ENCODE data around the gene MGST3. TPM values are rescaled to one million over a fixed set of nuclear protein-coding genes. Genes with fewer than 3 reads are reported as not detected.
"Not testable (repeated sequence)": the region's sequence is repeated elsewhere in the genome, so short reads cannot be mapped to it uniquely, and the experiment has no call there.

Gene MGST3
- total and polyA plus RNA-seq, 8 donors = 46.1 to 112 (median 55.9) TPM

DNA sequence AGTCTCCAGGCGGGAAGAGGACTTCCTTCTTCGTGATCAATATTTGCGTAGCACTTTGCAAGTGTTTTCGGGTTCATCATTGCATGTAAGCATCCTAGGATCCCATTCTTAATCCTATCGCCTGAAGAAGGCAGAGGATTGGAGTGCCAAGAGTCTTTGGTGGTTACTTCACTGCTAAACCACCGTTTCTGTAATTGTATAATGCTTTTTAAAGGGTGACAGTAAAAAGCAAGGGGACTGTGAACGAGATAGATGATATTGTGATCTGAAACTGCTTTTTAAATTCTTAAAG, 67.7 kb downstream of the MGST3 start:
- Histone ChIP-seq H3K27ac (peak overlapping the region; percentile 49 to 91 (median 80)), H3K9me3 (no peaks in the 10 kb centered on the region), H3K4me3 (peak overlapping the region; percentile 41 to 92 (median 78)), H3K4me1 (peaks cover 11 to 19% (median 17%) of the 10 kb centered on the region in 3 donors), H3K27me3 (no peaks in the 10 kb centered on the region), H3K36me3 (no peaks in the 10 kb centered on the region)
- no peak for DNase-seq
- TF ChIP-seq CTCF (IDR thresholded peaks at IDR 0.05) = no peak
- 0% methylated on average over 7 of the region's 7 CpGs for WGBS, 2 donors
- no peak for FAIRE-seq
- ATAC-seq = no peak
- intact Hi-C loops (cut with DNase I) = no loop called here

DNA sequence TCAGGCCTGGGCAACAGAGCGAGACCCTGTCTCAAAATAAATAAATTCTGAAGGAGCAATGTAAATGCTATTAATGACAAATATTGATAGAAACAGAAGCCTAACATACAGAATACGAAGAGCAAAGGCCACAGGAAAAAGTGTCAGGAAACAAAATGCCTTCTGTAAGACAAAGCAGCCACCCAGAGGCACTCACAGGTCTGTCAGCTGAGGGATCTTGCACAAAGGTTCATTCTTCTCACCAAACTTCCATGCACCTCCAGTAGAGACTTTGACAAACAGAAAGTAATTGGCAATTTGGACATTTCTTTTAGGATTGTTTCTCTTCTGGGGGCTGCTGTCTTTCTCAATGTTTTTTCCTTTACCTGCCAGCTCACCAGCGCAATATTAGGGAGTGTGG, 68.5 kb downstream of the MGST3 start:
- FAIRE-seq = no peak
- H3K4me3 ChIP-seq = no peak overlapping the region
- intact Hi-C loops (cut with DNase I) = no loop called here
- peaks cover 11 to 19% (median 17%) of the 10 kb centered on the region in 3 donors for H3K4me1 ChIP-seq
- H3K36me3 ChIP-seq = no peaks in the 10 kb centered on the region
- no peak for TF ChIP-seq CTCF (IDR thresholded peaks at IDR 0.05)
- H3K27ac ChIP-seq = no peak overlapping the region
- DNase-seq = no peak
- no peaks in the 10 kb centered on the region for H3K9me3 ChIP-seq
- no peak for ATAC-seq
- no peaks in the 10 kb centered on the region for H3K27me3 ChIP-seq
- WGBS, 2 donors = 90 to 94% methylated on average over 3 of the region's 3 CpGs

GRCh38 chr1:165701922-165702321, 70.9 kb downstream of the MGST3 start:
- H3K27me3 ChIP-seq; FAIRE-seq; H3K4me3 ChIP-seq; H3K9me3 ChIP-seq; DNase-seq; intact Hi-C loops (cut with DNase I); ATAC-seq; H3K27ac ChIP-seq; H3K36me3 ChIP-seq; H3K4me1 ChIP-seq: not testable (repeated sequence)
- 86 to 97% methylated on average over 7 of the region's 7 CpGs for whole genome bisulfite sequencing, 2 donors

DNA sequence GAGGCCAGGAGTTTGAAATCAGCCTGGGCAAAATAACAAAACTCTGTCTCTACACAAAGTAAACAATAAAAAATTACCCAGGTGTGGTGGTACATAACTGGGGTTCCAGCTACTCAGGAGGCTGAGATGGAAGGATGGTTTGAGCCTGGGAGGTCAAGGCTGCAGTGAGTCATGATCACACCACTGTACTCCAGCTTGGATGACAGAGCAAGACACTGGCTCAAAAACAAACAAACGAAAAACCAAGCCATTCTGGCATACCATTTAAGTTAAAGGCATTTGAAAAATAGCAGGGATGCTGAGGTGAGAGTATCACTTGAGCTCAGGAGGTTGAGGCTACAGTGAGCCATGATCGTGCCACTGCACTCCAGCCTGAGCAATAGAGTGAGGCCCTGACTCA, 72.6 kb downstream of the MGST3 start:
- H3K4me3 ChIP-seq = no peak overlapping the region
- no peaks in the 10 kb centered on the region for H3K4me1 ChIP-seq
- H3K27me3 ChIP-seq = no peaks in the 10 kb centered on the region
- no peaks in the 10 kb centered on the region for H3K36me3 ChIP-seq
- ATAC-seq (no peak), FAIRE-seq (no peak), DNase-seq (no peak)
- TF ChIP-seq CTCF (IDR thresholded peaks at IDR 0.05) = no peak
- 81 to 83% methylated on average over 2 of the region's 2 CpGs for WGBS, 2 donors
- H3K27ac ChIP-seq = no peak overlapping the region
- intact Hi-C loops (cut with DNase I) = no loop called here
- H3K9me3 ChIP-seq = no peaks in the 10 kb centered on the region

Other genes with a start within 250 kb of the MGST3 start
- gene RXRG, start 186.1 kb upstream of the MGST3 start, total RNA-seq = 1 to 10 TPM in 3 of 6 donors, under 1 TPM in 3; 0.32 to 1.7 (median 0.72) TPM
- 10 to 100 TPM in 1 of 2 donors, 1 to 10 TPM in 1; 1.4 to 10.4 TPM for gene RXRG, start 186.1 kb upstream of the MGST3 start, polyA plus RNA-seq
- not detected for gene LRRC52, start 87.2 kb upstream of the MGST3 start, total RNA-seq
- not detected for gene LRRC52, start 87.2 kb upstream of the MGST3 start, polyA plus RNA-seq
- gene ALDH9A1, start 67.3 kb downstream of the MGST3 start, total RNA-seq = 10 to 100 TPM; 21.4 to 28.5 (median 23.1) TPM
- gene ALDH9A1, start 67.3 kb downstream of the MGST3 start, polyA plus RNA-seq = 10 to 100 TPM; 13.1 to 37.6 TPM
- gene TMCO1, start 137.6 kb downstream of the MGST3 start, total RNA-seq = 10 to 100 TPM; 28.0 to 53.5 (median 43.4) TPM
- gene TMCO1, start 137.6 kb downstream of the MGST3 start, polyA plus RNA-seq = 10 to 100 TPM; 24.3 to 52.1 TPM
- gene UCK2, start 196.4 kb downstream of the MGST3 start, total RNA-seq = 10 to 100 TPM; 13.0 to 25.5 (median 17.0) TPM
- 10 to 100 TPM; 10.6 to 11.1 TPM for gene UCK2, start 196.4 kb downstream of the MGST3 start, polyA plus RNA-seq

All from pancreas (tissue), 10 donors.